GDM1 (cell line): Measurements from ENCODE around the gene CGB2.
"Not testable (repeated sequence)": the region's sequence is repeated elsewhere in the genome, so short reads cannot be mapped to it uniquely, and the experiment has no call there.

Experiments
- DNase-seq: peaks from one replicate; lab custom pipeline; 2025; lab: John Stamatoyannopoulos, UW

CGB2 gene

GRCh38 chr19:49038111-49038510, 6.4 kb downstream of the CGB2 start:
- not testable (repeated sequence) for DNase-seq

- not testable (repeated sequence) for DNase-seq
These were observed 7.0 kb downstream of the CGB2 start for GRCh38 chr19:49038557-49039276.

- not testable (repeated sequence) for DNase-seq
These were observed 8.0 kb downstream of the CGB2 start for GRCh38 chr19:49039736-49040135.

GRCh38 chr19:49042177-49042576, 10.5 kb downstream of the CGB2 start:
- DNase-seq = no peak

- DNase-seq = not testable (repeated sequence)
These were observed 11.0 kb downstream of the CGB2 start for GRCh38 chr19:49042666-49043065.

GRCh38 chr19:49043548-49043947, 11.9 kb downstream of the CGB2 start, which contains the start of gene CGB5:
Gene CGB5, plus strand, starts transcription at chr19:49043848. Its CDS starts 362 bp downstream, at chr19:49044210.
- DNase-seq = not testable (repeated sequence)

- not testable (repeated sequence) for DNase-seq
These were observed 17.3 kb downstream of the CGB2 start, which contains the start of gene CGB8 for GRCh38 chr19:49049011-49049410. Gene CGB8, minus strand, starts transcription at chr19:49049111. Its CDS starts 372 bp downstream, at chr19:49048739.

GRCh38 chr19:49049834-49050233, 18.1 kb downstream of the CGB2 start:
- DNase-seq = not testable (repeated sequence)

- not testable (repeated sequence) for DNase-seq
These were observed 18.8 kb downstream of the CGB2 start for GRCh38 chr19:49050376-49051033.

- no peak for DNase-seq
These were observed 24.6 kb downstream of the CGB2 start for GRCh38 chr19:49056101-49056901.

GRCh38 chr19:49056902-49057596, 25.4 kb downstream of the CGB2 start:
- DNase-seq = not testable (repeated sequence)

- DNase-seq = no peak
These were observed 26.0 kb downstream of the CGB2 start, which contains the start of gene CGB7 for GRCh38 chr19:49057636-49058234. Gene CGB7, minus strand, starts transcription at chr19:49057749. Its CDS starts 2,374 bp downstream, at chr19:49055375.

- DNase-seq = no peak
These were observed 26.9 kb downstream of the CGB2 start for GRCh38 chr19:49058562-49058961.

GRCh38 chr19:49059053-49059452, 27.4 kb downstream of the CGB2 start:
- no peak for DNase-seq

GRCh38 chr19:49061000-49061399, 29.3 kb downstream of the CGB2 start:
- no peak for DNase-seq

GRCh38 chr19:49061445-49061844, 29.8 kb downstream of the CGB2 start:
- no peak for DNase-seq

GRCh38 chr19:49064029-49064629, 32.4 kb downstream of the CGB2 start:
- no peak for DNase-seq

GRCh38 chr19:49064768-49065611, 33.3 kb downstream of the CGB2 start, which contains the start of gene NTF4:
Gene NTF4, minus strand, starts transcription at chr19:49064818. Its CDS starts 2,821 bp downstream, at chr19:49061997.
- no peak for DNase-seq

GRCh38 chr19:49065905-49066512, 34.3 kb downstream of the CGB2 start:
- no peak for DNase-seq
